NCI-H226 (cell line): Measurements from ENCODE around the gene OXSR1.
A peak's percentile ranks its signal among the peaks of the same experiment; 100 is the strongest.
"Not testable (repeated sequence)": the region's sequence is repeated elsewhere in the genome, so short reads cannot be mapped to it uniquely, and the experiment has no call there.

Source experiments
- DNase-seq: peaks from one replicate; pipeline ENCODE4 v3.0.0-alpha.2; 2015

OXSR1 gene

GRCh38 chr3:38146504-38146903 lies 18.8 kb upstream of the OXSR1 start:
- no peak for DNase-seq

DNA sequence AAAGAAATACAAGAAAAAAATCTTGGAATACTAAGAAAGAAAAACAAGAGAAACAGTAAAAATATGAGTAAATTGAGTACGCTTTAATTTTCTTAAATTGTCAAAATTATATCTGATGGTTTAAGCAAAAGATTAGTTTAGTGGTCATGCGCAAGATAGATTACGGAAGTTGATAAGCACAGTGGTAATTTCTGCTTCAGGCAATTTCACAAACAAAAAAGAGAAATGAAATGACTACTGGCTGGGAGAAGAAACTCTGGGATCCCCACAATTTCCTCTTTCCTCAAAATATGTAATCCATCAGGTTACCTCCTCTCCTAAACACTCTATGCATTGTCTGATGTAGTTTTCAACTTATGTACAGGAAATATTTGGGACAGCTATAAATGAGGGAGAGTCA lies 17.9 kb upstream of the OXSR1 start:
- no peak for DNase-seq

GRCh38 chr3:38148311-38148882 lies 16.9 kb upstream of the OXSR1 start:
- no peak for DNase-seq

- no peak for DNase-seq
Observed at GRCh38 chr3:38149708-38150107, 15.6 kb upstream of the OXSR1 start.

GRCh38 chr3:38150780-38151528 lies 14.4 kb upstream of the OXSR1 start:
- DNase-seq, result no peak

DNA sequence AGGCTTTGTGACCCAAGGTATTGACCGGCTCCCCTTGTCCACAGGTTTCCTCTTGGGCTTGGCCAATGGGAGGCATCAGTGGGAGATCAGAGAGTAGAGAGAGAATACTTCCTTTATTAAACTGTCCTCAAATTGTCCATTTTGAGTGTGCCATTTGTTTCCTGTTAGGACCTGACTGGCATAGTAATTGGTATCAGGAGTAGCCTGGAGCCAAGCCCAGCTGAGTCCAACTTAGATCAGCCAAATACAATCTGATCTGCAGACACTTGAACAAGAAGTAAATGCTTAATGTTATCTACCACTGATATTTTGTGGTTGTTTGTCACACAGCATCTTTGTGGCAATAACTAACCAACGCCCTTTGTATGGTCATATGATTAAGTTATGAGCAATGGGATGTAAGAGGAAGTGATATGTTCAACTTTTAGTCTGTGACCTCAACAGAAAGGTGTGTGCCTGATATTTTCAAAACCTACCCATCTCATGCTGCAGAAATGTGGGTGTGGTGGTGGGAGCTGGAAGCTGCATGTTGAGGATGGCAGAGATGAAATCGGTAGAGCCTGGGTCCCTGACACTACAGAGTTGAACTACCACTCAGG lies 13.6 kb upstream of the OXSR1 start:
- DNase-seq, result peak; percentile 87

DNA sequence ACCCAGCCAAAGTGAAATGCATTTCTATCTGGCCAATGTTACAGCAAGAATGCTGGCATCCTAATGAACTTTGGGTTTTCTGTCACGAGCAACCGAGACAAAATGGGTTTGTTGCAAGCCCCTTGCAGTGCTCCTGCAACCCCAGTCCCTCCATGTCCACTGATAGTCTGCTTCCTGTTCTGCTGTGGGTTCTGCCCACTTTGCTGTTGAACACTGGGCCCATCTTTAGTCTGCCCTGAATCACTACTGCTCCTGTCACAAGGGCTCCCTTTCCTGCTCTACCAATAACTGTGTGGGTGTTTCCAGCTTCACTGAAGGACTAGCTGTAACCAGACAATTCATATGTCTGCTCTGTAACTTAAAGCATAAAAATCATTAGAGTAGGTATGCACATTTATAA lies 12.7 kb upstream of the OXSR1 start:
- DNase-seq, result no peak

DNA sequence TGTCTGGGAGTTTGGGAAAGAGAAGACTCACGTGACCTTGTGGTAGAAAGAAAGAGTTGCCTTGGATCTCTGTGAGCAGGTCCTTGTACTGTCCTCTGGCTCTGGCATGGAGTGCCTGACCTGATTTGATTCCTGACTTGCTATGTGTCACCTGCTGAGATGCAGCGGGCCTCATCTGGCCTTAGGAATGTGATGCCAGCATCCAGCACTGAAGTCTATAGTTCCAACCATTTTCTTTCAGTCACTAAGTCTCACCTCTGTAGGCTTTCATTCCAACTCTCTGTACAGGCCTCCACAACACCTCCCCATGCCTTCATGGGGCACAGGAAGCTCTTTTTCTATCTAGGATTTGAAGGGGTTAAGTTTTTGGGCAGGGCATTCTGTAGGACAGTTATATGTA lies 12.1 kb upstream of the OXSR1 start:
- no peak for DNase-seq

DNA sequence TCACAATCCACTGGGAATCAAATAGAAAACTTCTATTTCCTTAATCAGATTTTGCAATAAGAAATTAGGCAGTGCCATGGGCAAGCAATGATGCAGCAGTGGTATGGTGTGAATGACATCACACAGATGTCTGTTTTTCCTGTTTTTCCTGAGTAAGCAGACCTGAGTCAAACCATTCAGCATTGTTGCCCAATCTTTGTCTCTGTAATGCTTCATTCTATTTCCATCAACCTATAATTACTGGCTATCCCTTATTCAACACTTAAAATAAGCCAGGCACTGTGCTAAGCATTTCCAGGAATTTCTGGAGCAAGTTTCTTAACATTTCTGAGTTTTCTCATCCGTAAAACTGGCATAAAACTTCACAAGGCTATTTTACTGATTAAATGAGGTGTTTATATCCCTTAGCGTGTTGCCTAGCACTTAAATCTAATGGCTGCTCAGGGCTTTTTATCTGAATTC lies 11.3 kb upstream of the OXSR1 start:
- DNase-seq, result peak; percentile 79

- DNase-seq, result no peak
Observed at GRCh38 chr3:38154625-38155255, 10.6 kb upstream of the OXSR1 start.

- DNase-seq, result no peak
Observed at GRCh38 chr3:38155825-38156224, 9.5 kb upstream of the OXSR1 start.

GRCh38 chr3:38157117-38157516 lies 8.2 kb upstream of the OXSR1 start:
- no peak for DNase-seq

DNA sequence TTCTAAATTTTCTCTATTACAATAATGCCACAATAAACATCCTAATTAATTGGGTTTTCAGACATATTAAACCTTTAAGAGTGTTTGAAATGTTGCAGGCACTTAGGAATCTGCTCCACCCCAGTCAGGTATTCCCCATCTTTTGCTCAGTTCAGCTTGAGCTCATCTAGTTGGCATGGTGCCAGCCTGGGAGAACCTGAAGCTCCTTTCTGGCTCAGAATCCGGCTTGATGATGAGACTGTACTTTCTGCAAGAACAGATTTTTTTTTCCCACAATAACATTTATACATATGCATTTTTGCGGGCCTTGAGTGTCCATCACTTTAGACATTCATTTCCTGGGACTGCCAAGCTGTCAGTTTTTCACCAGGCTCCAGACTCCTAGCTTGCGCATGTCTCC lies 7.7 kb upstream of the OXSR1 start:
- DNase-seq, result peak; percentile 86

GRCh38 chr3:38158472-38158871 lies 6.9 kb upstream of the OXSR1 start:
- DNase-seq, result no peak

DNA sequence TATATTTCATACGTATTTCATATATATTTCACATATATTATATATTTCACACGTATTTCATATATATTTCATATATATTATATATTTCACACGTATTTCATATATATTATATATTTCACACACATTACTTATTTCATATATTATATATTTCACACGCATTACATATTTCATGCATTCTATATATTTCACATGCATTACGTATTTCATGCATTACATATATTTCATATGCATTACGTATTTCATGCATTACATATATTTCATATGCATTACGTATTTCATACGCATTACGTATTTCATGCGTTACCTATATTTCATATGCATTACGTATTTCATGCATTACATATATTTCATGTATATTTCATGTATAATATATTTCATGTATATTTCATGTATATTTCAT lies 4.6 kb upstream of the OXSR1 start:
- not testable (repeated sequence) for DNase-seq

- no peak for DNase-seq
Observed at GRCh38 chr3:38163117-38163840, 2.1 kb upstream of the OXSR1 start.

DNA sequence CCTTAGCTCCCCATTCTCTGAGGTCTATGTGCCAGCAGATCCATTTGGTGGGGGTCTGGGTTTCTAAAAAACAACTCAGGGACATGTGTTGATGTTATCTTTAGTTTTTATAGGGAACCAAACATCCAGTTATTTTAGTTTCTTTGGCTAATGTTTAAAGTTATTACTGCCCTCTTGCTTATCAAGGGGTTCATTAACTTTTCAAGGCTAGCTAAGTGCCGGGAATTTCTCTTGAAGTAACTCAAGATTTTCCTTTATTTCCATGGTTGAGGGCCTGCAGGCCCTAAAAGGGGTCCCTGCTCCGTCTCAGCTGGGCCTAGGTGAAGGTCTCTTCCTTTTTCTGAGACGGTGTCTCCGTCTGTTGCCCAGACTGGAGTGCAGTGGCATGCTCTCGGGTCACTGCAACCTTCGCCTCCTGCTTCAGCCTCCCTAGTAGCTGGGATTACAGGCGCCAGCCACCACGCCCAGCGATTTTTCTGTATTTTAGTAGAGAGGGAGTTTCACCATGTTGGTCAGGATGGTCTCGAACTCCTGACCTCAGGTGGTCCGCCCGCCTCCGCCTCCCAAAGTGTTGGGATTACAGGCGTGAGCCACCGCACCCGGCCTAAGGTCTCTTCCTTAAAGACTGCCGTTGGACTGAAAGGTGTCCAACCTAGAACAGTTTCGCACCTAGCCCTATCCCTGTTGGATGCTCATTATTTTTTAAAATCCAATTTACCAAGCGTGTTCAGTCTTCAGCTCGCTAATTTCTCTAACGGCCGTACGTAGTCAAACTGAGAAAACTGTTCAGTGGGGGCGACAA lies 1.3 kb upstream of the OXSR1 start:
- no peak for DNase-seq

GRCh38 chr3:38164643-38164951 lies 740 bp upstream of the OXSR1 start:
- no peak for DNase-seq

DNA sequence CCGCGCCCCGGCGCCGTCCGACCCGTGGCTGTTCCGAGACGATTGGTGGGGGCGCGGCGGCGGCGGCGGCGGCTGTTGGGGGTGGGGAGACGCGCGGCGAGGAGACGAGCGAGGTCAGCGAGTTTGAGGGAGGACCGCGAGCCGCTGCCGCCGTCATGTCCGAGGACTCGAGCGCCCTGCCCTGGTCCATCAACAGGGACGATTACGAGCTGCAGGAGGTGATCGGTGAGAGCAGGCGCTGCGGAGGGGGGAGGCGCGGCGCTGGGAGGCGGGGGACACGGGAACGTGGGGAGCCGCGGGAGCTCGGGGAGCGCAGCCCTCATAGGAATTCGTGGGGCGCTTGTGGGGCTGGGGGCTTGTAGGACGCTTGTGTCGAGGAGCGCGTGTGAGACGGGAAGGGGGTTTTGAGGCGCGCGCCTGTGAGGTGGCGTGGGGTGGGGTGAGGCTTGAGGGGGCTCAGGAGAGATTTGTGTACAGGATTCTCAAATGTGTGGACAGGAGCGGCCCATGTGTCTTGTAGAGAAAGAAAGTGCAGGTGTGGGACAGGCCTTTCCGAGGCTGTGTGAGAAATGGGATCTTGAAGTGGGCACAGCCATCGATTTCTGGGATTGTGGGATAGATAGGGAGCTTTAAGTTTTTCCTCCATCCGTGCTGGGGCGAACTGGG lies 518 bp downstream of the OXSR1 start:
- no peak for DNase-seq

DNA sequence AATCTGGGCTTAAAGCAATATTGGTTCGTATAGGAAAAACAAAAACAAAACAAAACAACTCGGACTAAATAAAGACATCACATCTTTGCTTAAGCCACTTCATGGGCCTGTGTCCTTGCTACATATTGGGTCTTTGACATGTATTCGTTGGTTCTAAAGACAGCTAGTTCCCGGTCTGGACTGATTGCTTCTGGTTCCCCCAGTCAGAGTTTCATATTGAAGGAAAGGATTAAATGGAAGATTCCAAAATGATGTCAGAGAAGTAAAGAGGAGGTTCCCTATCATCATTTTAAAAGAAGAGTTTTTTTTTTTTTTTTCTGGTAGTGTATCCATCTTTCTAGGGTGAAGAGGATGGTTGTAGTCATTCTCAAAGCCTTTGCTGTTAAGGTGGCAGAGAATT lies 2.3 kb downstream of the OXSR1 start:
- DNase-seq, result no peak

GRCh38 chr3:38168151-38169026 lies 3.1 kb downstream of the OXSR1 start:
- DNase-seq, result peak; percentile 42
